GM12875 (cell line): ENCODE measurements around the gene WDR1.

ENCODE experiments used
- H3K4me3 ChIP-seq: one replicate; pipeline ENCODE4 v1.5.1; 2011; ENCODE audit warnings: low read depth, low read length, control low read depth
- TF ChIP-seq, protein P1 (sequence below): IDR thresholded peaks from 2 replicates; pipeline ENCODE4 v1.5.1; 2011; ENCODE audit warnings: low read depth, mild to moderate bottlenecking, control low read depth, inconsistent platforms, low read length, moderate library complexity, borderline replicate concordance; ENCODE audit not compliant: insufficient read depth

Gene WDR1

DNA sequence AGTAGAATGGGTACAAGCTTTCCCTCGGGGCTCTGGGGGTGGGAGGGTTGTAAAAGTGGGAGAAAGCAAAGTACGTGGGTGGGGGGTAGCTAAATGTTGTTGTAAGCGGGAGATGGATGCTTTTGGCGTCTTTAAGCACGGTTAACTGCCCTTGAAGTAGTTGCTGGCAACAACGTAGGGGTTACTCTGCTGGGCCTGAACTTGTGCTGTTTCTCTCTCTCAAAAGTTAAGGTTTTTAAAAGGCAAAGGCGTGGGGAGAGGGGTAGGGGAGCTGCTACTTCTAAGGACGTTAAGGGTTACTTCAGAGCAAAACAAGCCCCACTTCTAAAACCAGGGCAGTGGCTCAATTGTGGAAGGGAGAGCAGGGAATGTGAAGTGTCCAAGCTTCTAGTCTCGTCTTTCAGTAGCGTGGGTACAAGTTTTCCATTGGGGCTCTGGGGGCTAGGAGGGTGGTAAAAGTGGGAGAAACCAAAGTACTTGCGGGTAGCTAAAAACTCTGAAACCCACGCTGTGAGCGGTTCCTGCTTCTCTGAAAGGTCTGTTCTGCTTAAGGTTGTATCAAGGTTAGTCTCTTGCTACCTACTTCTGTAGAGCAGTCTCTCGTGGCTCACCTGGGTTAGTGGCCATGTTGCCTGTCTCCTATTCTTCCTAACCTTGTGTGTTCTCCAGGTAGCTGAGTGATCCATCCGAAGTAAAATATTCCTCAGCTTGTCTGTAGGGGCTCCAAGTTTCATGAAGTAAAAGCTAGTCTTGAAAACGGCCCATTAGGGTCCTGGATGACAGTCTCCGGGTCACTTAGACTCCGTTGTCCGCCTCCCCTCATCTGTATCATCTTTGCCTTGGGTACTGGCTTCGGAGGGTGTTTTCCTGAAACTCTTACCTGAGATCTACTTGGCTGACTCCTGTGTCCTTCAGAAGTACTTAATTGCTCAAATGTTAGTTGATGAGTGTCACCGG, 1.7 kb upstream of the WDR1 start:
- TF ChIP-seq, protein P1, sequence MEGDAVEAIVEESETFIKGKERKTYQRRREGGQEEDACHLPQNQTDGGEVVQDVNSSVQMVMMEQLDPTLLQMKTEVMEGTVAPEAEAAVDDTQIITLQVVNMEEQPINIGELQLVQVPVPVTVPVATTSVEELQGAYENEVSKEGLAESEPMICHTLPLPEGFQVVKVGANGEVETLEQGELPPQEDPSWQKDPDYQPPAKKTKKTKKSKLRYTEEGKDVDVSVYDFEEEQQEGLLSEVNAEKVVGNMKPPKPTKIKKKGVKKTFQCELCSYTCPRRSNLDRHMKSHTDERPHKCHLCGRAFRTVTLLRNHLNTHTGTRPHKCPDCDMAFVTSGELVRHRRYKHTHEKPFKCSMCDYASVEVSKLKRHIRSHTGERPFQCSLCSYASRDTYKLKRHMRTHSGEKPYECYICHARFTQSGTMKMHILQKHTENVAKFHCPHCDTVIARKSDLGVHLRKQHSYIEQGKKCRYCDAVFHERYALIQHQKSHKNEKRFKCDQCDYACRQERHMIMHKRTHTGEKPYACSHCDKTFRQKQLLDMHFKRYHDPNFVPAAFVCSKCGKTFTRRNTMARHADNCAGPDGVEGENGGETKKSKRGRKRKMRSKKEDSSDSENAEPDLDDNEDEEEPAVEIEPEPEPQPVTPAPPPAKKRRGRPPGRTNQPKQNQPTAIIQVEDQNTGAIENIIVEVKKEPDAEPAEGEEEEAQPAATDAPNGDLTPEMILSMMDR = no peak
- peak overlapping the region; percentile 72 for H3K4me3 ChIP-seq

DNA sequence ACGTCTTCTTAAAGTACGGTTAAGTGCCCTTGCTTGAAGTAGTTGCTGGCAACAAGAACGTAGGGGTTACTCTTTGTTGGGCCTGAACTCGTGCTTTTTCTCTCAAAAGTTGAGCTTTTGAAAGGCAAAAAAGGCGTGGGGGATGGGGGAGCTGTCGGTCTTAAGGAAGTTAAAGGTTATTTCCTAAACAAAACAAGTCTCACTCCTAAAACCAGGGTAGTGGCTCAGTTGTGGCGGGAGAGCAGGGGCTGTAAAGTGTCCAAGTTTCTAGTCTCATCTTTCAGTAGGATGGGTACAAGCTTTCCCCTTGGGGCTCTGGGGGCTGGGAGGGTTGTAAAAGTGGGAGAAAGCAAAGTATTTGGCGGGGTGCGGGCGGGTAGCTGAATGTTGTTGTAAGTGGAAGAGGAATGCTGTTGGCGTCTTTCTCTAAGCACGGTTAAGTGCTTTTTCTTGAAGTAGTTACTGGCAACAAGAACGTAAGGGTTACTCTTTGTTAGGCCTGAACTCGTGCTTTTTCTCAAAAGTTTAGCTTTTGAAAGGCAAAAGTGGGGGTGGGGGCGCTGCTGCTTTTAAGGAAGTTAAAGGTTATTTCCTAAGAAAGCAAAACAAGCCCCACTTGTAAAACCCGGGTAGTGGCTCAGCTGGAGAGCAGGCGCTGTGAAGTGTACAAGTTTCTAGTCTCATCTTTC, 904 bp upstream of the WDR1 start:
- H3K4me3 ChIP-seq = peak overlapping the region; percentile 72
- TF ChIP-seq, protein P1 = no peak

DNA sequence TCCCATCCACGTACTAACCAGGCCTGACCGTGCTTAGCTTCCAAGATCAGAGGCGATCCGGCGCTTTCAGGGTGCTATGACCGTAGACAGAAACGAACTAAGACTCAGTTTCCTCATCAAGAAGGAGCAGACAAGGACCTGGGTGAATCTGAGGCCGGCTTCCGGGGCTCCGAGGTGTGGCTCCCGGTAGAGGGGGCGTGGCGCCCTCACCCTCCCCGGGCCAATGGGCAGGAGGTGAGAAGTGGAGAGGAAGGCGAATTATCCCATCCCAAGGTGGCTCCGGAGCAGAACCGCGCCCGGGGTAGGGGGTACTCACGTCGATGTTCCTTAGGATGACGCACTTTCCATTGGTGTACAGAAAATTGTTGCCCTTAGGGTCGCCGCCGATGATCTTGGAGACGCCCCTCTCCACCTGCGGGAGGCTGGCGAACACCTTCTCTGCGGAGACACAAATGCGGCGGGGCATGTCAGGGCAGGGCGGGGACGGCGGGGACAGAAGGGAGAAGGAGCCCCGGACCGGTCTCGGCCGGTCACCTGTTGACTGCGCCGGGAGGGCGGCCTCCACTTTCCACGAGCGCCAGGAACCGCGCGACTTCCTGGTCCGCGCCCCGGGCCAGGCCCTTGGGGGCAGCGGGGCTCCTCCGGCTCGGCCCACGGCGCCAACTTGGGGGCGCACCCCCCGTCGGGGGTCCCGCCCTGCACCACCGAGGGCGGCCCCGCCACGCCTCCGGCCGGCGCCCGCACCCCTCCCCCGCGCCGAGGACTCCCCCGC, 616 bp downstream of the WDR1 start:
- peak overlapping the region; percentile 91 for H3K4me3 ChIP-seq
- TF ChIP-seq, protein P1 = no peak

DNA sequence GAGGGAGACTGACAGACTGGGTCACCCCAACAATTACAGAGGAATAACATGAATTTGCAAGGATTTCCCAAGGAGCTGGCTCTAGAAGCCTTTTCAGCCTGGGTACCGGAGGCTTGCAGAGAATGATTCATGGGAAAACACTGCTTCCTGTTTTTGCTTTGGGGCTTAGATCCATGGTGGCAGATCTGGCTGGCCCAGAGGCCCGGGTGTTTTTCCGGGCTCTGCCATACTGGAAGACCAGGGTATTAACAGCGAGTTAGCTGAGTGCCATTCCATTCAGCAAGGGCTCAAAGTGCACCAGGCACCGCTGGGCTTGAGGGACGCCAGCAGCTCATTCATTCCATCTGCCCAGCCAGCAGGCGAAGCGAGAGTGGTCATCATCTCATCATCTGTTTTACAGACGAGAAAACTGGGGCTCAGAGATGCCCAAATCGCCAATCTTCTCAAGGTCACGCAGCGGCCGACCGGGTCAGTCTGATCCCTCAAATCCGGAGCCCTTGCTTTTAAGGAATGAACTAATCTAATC, 1.3 kb downstream of the WDR1 start:
- peak overlapping the region; percentile 91 for H3K4me3 ChIP-seq
- TF ChIP-seq, protein P1 = no peak

DNA sequence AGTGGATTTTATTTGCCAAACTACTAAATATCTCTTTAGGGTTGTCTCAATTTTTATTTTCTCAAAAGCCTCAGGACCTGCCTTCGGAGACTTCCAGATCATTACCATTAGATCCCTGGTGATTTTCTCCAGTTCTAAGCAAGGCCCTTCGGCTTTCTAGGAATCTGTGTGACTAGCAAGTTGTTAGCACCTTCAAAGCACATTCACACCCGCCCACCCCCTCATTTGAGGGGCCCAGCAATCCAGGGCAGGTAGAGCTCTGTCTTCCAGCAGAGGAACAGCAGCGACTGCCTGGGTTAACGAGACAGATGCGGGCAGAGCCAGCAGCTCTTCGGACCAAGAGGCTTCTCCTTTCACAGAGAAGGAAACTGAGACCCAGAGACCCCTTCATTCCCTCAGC, 2.0 kb downstream of the WDR1 start:
- TF ChIP-seq, protein P1 = no peak
- H3K4me3 ChIP-seq = no peak overlapping the region

DNA sequence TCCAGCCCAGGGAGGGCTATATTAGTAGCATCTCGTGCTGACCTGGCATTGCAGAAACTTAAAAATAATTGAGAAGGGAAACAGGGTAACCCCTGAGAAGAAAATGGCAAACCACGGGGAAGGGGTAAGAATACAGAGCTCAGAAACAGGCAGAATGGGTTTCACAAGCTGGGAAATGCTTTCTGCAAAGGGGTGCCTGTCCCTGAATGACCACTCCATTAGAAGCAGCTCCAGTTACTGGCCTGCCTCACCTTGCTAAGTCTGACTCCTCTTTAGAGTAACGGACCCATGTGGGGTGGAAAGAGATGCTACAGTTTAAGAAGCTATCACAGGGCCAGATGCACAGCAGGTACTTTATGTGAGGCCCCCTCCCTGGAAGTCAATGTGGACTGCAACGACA, 2.5 kb downstream of the WDR1 start:
- TF ChIP-seq, protein P1 = no peak
- no peak overlapping the region for H3K4me3 ChIP-seq
